Mesenchymal stem cell (in vitro differentiated cells and primary cell): ENCODE results near the gene KCNH5.

Experiments used
- DNase-seq: peaks from one replicate; pipeline ENCODE4 v3.0.0-alpha.2; 2013
- H2AFZ ChIP-seq: one replicate; pipeline ENCODE4 v1.6.1; 2013; ENCODE audit warnings: low read depth, mild to moderate bottlenecking, control low read depth, inconsistent platforms, low read length, moderate library complexity
- H2AK5ac ChIP-seq: 2 replicates; pipeline ENCODE4 v1.6.1; 2013; ENCODE audit warnings: low read length, moderate library complexity, mild to moderate bottlenecking, inconsistent platforms; ENCODE audit not compliant: severe bottlenecking
- H2BK120ac ChIP-seq: one replicate; pipeline ENCODE4 v1.6.1; 2013; ENCODE audit warnings: low read depth, mild to moderate bottlenecking, inconsistent platforms, low read length, moderate library complexity
- H2BK12ac ChIP-seq, 2 experiments: one replicate each; pipeline ENCODE4 v1.6.1; 2013; ENCODE audit warnings: inconsistent platforms in 2 of 2, low read length in 2 of 2, mild to moderate bottlenecking in 2 of 2, moderate library complexity in 2 of 2, control low read depth in 1 of 2
- H2BK15ac ChIP-seq: one replicate; pipeline ENCODE4 v1.6.1; 2013; ENCODE audit warnings: mild to moderate bottlenecking, low read depth, inconsistent platforms; ENCODE audit not compliant: poor library complexity, severe bottlenecking
- H2BK5ac ChIP-seq: 2 replicates; pipeline ENCODE4 v1.6.1; 2013; ENCODE audit warnings: low read depth, mild to moderate bottlenecking, low read length, control low read depth, inconsistent platforms; ENCODE audit not compliant: poor library complexity, severe bottlenecking
- H3K14ac ChIP-seq, 2 experiments: one replicate each; pipeline ENCODE4 v1.6.1; 2013; ENCODE audit warnings: inconsistent platforms in 2 of 2, low read length in 2 of 2, control low read depth in 1 of 2, mild to moderate bottlenecking in 1 of 2, moderate library complexity in 1 of 2
- H3K18ac ChIP-seq, 2 experiments: one replicate each; pipeline ENCODE4 v1.6.1; 2013; ENCODE audit warnings: inconsistent platforms in 2 of 2, low read length in 2 of 2, control low read depth in 1 of 2, low read depth in 1 of 2, mild to moderate bottlenecking in 1 of 2
- H3K23ac ChIP-seq, 2 experiments: one replicate each; pipeline ENCODE4 v1.6.1; 2013; ENCODE audit warnings: inconsistent platforms in 2 of 2, low read length in 2 of 2, mild to moderate bottlenecking in 2 of 2, moderate library complexity in 2 of 2, control low read depth in 1 of 2
- H3K27ac ChIP-seq: 2 replicates; pipeline ENCODE4 v1.5.1; 2013; ENCODE audit warnings: mild to moderate bottlenecking, moderate library complexity, low read length, control low read depth, inconsistent platforms; ENCODE audit not compliant: poor library complexity, severe bottlenecking
- H3K27me3 ChIP-seq, 2 experiments: 2 replicates each; pipeline versions ENCODE4 v1.6.1 to v1.7.0; 2013; ENCODE audit warnings: low read length in 2 of 2, mild to moderate bottlenecking in 2 of 2, moderate library complexity in 2 of 2, control low read depth in 1 of 2, inconsistent platforms in 1 of 2; ENCODE audit not compliant: control insufficient read depth in 1 of 2, insufficient read depth in 1 of 2
- H3K36me3 ChIP-seq, 2 experiments: 2 replicates each; pipeline versions ENCODE4 v1.6.1 to v1.7.0; 2013; ENCODE audit warnings: low read length in 2 of 2, control low read depth in 1 of 2, inconsistent platforms in 1 of 2, low read depth in 1 of 2, mild to moderate bottlenecking in 1 of 2; ENCODE audit not compliant: insufficient read depth in 2 of 2, control insufficient read depth in 1 of 2
- H3K4ac ChIP-seq, 2 experiments: one replicate each; pipeline ENCODE4 v1.6.1; 2013; ENCODE audit warnings: inconsistent platforms in 2 of 2, low read length in 2 of 2, mild to moderate bottlenecking in 2 of 2, moderate library complexity in 2 of 2, control low read depth in 1 of 2, low read depth in 1 of 2
- H3K4me1 ChIP-seq: 2 replicates; pipeline ENCODE4 v1.6.1; 2013; ENCODE audit warnings: low read depth, low read length, control low read depth; ENCODE audit not compliant: control insufficient read depth, insufficient read depth
- H3K4me2 ChIP-seq: 2 replicates; pipeline ENCODE4 v1.6.1; 2013; ENCODE audit warnings: low read length, mild to moderate bottlenecking, inconsistent platforms; ENCODE audit not compliant: poor library complexity, severe bottlenecking
- H3K4me3 ChIP-seq, 2 experiments: 2 replicates each; pipeline versions ENCODE4 v1.5.1 to v1.7.0; 2013; ENCODE audit warnings: low read length in 2 of 2, mild to moderate bottlenecking in 2 of 2, control low read depth in 1 of 2, low read depth in 1 of 2; ENCODE audit not compliant: insufficient read depth in 1 of 2
- H3K79me1 ChIP-seq: replicated peaks from 2 replicates; pipeline ENCODE4 v1.6.1; 2013; ENCODE audit warnings: mild to moderate bottlenecking, control low read depth, low read length, inconsistent platforms; ENCODE audit not compliant: poor library complexity, severe bottlenecking
- H3K9ac ChIP-seq: 2 replicates; pipeline ENCODE4 v1.7.0; 2013; ENCODE audit warnings: mild to moderate bottlenecking, low read length, moderate library complexity
- H3K9me3 ChIP-seq: 2 replicates; pipeline ENCODE4 v1.7.0; 2013; ENCODE audit warnings: mild to moderate bottlenecking, low read length; ENCODE audit not compliant: control insufficient read depth
- H4K8ac ChIP-seq: one replicate; pipeline ENCODE4 v1.6.1; 2013; ENCODE audit warnings: inconsistent platforms, mild to moderate bottlenecking, low read length, moderate library complexity
- H4K91ac ChIP-seq: one replicate; pipeline ENCODE4 v1.6.1; 2013; ENCODE audit warnings: mild to moderate bottlenecking, low read length, inconsistent platforms
- WGBS: methylation state at CpG from one replicate; pipeline ENCODE4 v1.1.7; 2013; ENCODE audit warnings: mixed read lengths; 5-methylcytosine and 5-hydroxymethylcytosine counted together

The KCNH5 gene

GRCh38 chr14:62696331-62696924 is 348.8 kb downstream of the KCNH5 start:
- Histone ChIP-seq H3K27ac (no peak overlapping the region), H3K9me3 (no peaks in the 10 kb centered on the region), H3K23ac (no peak overlapping the region), H2BK5ac (no peak overlapping the region), H2AK5ac (no peak overlapping the region), H3K4me1 (no peaks in the 10 kb centered on the region), H2BK15ac (no peak overlapping the region), H3K14ac (no peak overlapping the region), H2BK12ac (peak overlapping the region in 1 of 2 experiments; percentile 29), H2BK120ac (peak overlapping the region; percentile 1), H3K27me3 (no peaks in the 10 kb centered on the region), H3K18ac (peak overlapping the region in 1 of 2 experiments; percentile 67), H3K9ac (no peak overlapping the region), H4K8ac (peak overlapping the region; percentile 12), H2AFZ (no peak overlapping the region), H3K79me1 (no peaks in the 10 kb centered on the region), H3K4me2 (no peak overlapping the region), H4K91ac (no peak overlapping the region), H3K36me3 (no peaks in the 10 kb centered on the region), H3K4me3 (no peak overlapping the region), H3K4ac (peak overlapping the region in 1 of 2 experiments; percentile 9)
- 50% methylated on average over 5 of the region's 5 CpGs for WGBS
- peak; percentile 12 for DNase-seq

GRCh38 chr14:62694075-62694474 is 351.2 kb downstream of the KCNH5 start:
- 73% methylated on average over 2 of the region's 2 CpGs for WGBS

DNA sequence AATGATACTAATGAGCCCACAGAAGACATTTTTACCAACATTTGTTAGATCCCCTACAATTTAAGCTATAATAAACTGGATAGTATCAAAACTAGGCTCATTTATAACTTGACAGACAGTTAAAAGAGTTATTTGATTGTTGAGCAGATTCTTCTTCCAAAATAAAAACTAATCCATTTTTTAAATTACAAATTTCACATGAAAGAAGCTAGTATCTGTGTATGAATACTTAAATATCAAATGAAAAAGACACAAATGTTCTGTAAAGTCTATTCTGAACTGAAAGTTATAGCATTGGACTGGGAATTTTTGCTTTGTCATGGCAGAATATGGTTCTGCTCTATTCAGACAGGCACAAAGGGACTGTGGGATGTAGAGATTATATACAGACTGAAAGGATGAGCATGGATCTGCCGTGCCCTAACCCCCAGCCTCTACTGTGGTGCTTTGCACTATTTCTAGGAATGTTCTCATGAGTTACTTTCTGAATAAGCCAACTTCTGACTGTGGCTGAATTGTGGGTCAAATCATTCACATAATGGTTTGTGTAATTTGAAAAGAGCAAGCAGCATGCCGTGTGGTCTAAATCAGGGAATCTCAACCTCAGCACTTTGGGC is 352.7 kb downstream of the KCNH5 start:
- peak overlapping the region; percentile 50 for H4K91ac ChIP-seq
- no peak overlapping the region for H2BK15ac ChIP-seq
- H3K36me3 ChIP-seq = no peaks in the 10 kb centered on the region
- peak overlapping the region; percentile 72 for H4K8ac ChIP-seq
- no peak overlapping the region for H3K4me2 ChIP-seq
- no peaks in the 10 kb centered on the region for H3K27me3 ChIP-seq
- 75% methylated on average over 2 of the region's 2 CpGs for WGBS
- H3K9me3 ChIP-seq = no peaks in the 10 kb centered on the region
- H2BK5ac ChIP-seq = no peak overlapping the region
- peak overlapping the region; percentile 35 to 49 for H3K4ac ChIP-seq
- no peak overlapping the region for H2AK5ac ChIP-seq
- H3K9ac ChIP-seq = peak overlapping the region; percentile 58
- H3K18ac ChIP-seq = peak overlapping the region; percentile 85 to 91
- peak overlapping the region; percentile 51 for H2AFZ ChIP-seq
- H3K4me1 ChIP-seq = no peaks in the 10 kb centered on the region
- H3K4me3 ChIP-seq = no peak overlapping the region
- peak overlapping the region; percentile 73 for H2BK120ac ChIP-seq
- H3K79me1 ChIP-seq = no peaks in the 10 kb centered on the region
- H3K27ac ChIP-seq = no peak overlapping the region
- H3K14ac ChIP-seq = peak overlapping the region in 1 of 2 experiments; percentile 15
- peak overlapping the region; percentile 86 to 97 for H2BK12ac ChIP-seq
- DNase-seq = peak; percentile 60
- no peak overlapping the region for H3K23ac ChIP-seq

More at GRCh38 chr14:62694075-62694474, 351.2 kb downstream of the KCNH5 start:
- Histone ChIP-seq H3K14ac (no peak overlapping the region), H4K8ac (peak overlapping the region; percentile 84), H3K18ac (peak overlapping the region in 1 of 2 experiments; percentile 92), H3K4ac (no peak overlapping the region), H3K4me2 (no peak overlapping the region), H3K4me1 (no peaks in the 10 kb centered on the region), H4K91ac (peak overlapping the region; percentile 68), H3K27me3 (no peaks in the 10 kb centered on the region), H2BK5ac (no peak overlapping the region), H3K23ac (no peak overlapping the region), H2BK15ac (peak overlapping the region; percentile 48), H2AK5ac (no peak overlapping the region), H3K4me3 (no peak overlapping the region), H2AFZ (no peak overlapping the region), H2BK120ac (peak overlapping the region; percentile 34), H3K27ac (no peak overlapping the region), H3K79me1 (no peaks in the 10 kb centered on the region), H3K36me3 (no peaks in the 10 kb centered on the region), H2BK12ac (peak overlapping the region in 1 of 2 experiments; percentile 66), H3K9ac (no peak overlapping the region), H3K9me3 (no peaks in the 10 kb centered on the region)
- DNase-seq = peak; percentile 81

- Histone ChIP-seq H3K27ac (no peak overlapping the region), H2BK15ac (no peak overlapping the region), H3K27me3 (no peaks in the 10 kb centered on the region), H3K4me3 (no peak overlapping the region), H3K23ac (no peak overlapping the region), H3K4ac (peak overlapping the region in 1 of 2 experiments; percentile 91), H3K18ac (peak overlapping the region; percentile 73 to 83), H3K4me1 (no peaks in the 10 kb centered on the region), H2AFZ (no peak overlapping the region), H2BK120ac (peak overlapping the region; percentile 61), H3K9ac (peak overlapping the region; percentile 58), H3K14ac (no peak overlapping the region), H2BK12ac (peak overlapping the region; percentile 17 to 93), H3K79me1 (no peaks in the 10 kb centered on the region), H3K36me3 (no peaks in the 10 kb centered on the region), H2AK5ac (no peak overlapping the region), H3K9me3 (no peaks in the 10 kb centered on the region), H4K8ac (peak overlapping the region; percentile 64), H4K91ac (peak overlapping the region; percentile 90), H2BK5ac (no peak overlapping the region), H3K4me2 (no peak overlapping the region)
- peak; percentile 97 for DNase-seq
- 20% methylated on average over 2 of the region's 4 CpGs for WGBS
Measured at GRCh38 chr14:62691647-62692489, 353.4 kb downstream of the KCNH5 start.
